Duodenal mucosa (tissue), 2 donors: ENCODE results near the gene OR5M11.

Experiments used
- H3K27ac ChIP-seq: one replicate; pipeline ENCODE4 v1.7.0; 2013; ENCODE audit warnings: low read depth, low read length
- H3K27me3 ChIP-seq, 2 donors: one replicate each; pipeline ENCODE4 v1.7.0; 2013; ENCODE audit warnings: low read length in 2 of 2, control low read depth in 1 of 2; ENCODE audit not compliant: insufficient read depth in 2 of 2, control insufficient read depth in 1 of 2
- H3K36me3 ChIP-seq, 2 donors: one replicate each; pipeline ENCODE4 v1.7.0; 2013; ENCODE audit warnings: low read length in 2 of 2, control low read depth in 1 of 2; ENCODE audit not compliant: insufficient read depth in 2 of 2, control insufficient read depth in 1 of 2
- H3K4me1 ChIP-seq, 2 donors: one replicate each; pipeline ENCODE4 v1.7.0; 2013; ENCODE audit warnings: low read length in 2 of 2, control low read depth in 1 of 2; ENCODE audit not compliant: insufficient read depth in 2 of 2, control insufficient read depth in 1 of 2
- H3K4me3 ChIP-seq, 2 donors: one replicate each; pipeline ENCODE4 v1.7.0; 2013; ENCODE audit warnings: low read length in 2 of 2, low read depth in 1 of 2
- H3K9ac ChIP-seq, 2 donors: one replicate each; pipeline ENCODE4 v1.7.0; 2013; ENCODE audit warnings: low read length in 2 of 2, low read depth in 1 of 2
- H3K9me3 ChIP-seq, 2 donors: one replicate each; pipeline ENCODE4 v1.7.0; 2013; ENCODE audit warnings: low read length in 2 of 2, control low read depth in 1 of 2; ENCODE audit not compliant: control insufficient read depth in 1 of 2

Gene OR5M11

DNA sequence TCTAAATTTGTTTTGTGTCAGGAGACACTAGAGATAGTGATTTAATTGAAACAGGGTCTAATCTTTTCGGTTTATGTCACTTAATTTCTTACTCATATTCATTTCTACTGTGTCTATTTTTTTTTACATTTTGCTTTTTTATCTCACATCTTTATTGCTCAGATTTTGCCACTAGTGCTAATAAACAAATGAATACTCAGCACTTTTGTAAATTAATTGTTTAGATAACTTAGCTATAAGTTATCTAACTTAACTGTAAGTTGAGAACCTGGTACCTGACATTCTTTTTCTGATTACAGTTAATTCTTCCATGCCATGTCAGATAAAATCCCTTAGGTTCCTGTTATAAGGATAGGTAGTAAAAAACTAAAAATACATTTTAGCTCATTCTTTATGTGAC lies 29.8 kb downstream of the OR5M11 start:
- peaks cover 3 to 5% of the 10 kb centered on the region in 2 donors for H3K9me3 ChIP-seq
- H3K27ac ChIP-seq, result no peak overlapping the region
- H3K4me1 ChIP-seq, result no peaks in the 10 kb centered on the region
- H3K27me3 ChIP-seq, result no peaks in the 10 kb centered on the region
- H3K36me3 ChIP-seq, result no peaks in the 10 kb centered on the region
- no peak overlapping the region for H3K9ac ChIP-seq
- H3K4me3 ChIP-seq, result no peak overlapping the region

DNA sequence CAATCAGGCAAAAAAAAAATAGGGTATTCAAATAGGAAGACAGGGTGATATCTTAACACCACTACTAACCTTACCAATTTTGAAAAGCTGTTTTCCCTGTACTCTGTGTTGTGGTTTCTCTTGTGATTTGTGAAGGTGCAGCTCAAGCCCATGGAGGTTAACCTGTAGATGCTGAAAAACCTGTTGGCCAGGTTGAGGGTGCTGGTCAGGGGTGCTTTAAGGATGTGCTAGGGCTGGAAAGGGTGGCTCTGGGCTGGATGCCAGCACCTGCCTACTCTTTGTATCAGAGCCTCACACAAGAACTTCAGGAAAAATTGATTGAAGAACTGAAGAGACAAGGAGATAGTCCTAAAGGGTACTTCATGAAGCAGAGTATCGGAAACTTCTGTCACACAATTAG lies 33.6 kb downstream of the OR5M11 start:
- Histone ChIP-seq H3K4me3 (no peak overlapping the region), H3K4me1 (no peaks in the 10 kb centered on the region), H3K27ac (no peak overlapping the region), H3K9ac (no peak overlapping the region), H3K27me3 (no peaks in the 10 kb centered on the region), H3K36me3 (no peaks in the 10 kb centered on the region), H3K9me3 (peaks cover 0 to 2% of the 10 kb centered on the region in 2 donors)

DNA sequence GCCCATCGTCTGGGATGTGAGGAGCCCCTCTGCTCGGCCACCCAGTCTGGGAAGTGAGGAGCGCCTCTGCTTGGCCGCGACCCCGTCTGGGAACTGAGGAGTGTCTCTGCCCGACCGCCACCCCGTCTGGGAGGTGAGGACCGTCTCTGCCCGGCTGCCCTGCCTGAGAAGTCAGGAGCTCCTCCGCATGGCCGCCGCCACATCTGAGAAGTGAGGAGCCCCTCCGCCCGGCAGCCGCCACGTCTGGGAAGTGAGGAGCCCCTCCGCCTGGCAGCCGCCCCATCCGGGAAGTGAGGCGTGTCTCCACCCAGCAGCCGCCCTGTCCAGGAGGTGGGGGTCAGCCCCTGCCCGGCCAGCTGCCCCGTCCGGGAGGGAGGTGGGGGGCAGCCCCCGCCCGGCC lies 46.0 kb downstream of the OR5M11 start:
- no peak overlapping the region for H3K4me3 ChIP-seq
- H3K36me3 ChIP-seq, result no peaks in the 10 kb centered on the region
- no peaks in the 10 kb centered on the region for H3K27me3 ChIP-seq
- H3K27ac ChIP-seq, result no peak overlapping the region
- H3K4me1 ChIP-seq, result no peaks in the 10 kb centered on the region
- H3K9me3 ChIP-seq, result peaks cover 3 to 19% of the 10 kb centered on the region in 2 donors
- no peak overlapping the region for H3K9ac ChIP-seq

- Histone ChIP-seq H3K4me3 (no peak overlapping the region), H3K27ac (no peak overlapping the region), H3K36me3 (no peaks in the 10 kb centered on the region), H3K9ac (no peak overlapping the region), H3K9me3 (peaks cover 3 to 19% of the 10 kb centered on the region in 2 donors), H3K4me1 (no peaks in the 10 kb centered on the region), H3K27me3 (no peaks in the 10 kb centered on the region)
These were observed 47.9 kb downstream of the OR5M11 start for GRCh38 chr11:56495117-56495516.
